HepG2 (cell line): ENCODE data around the gene EGLN2. TPM values are rescaled to one million over a fixed set of nuclear protein-coding genes. Genes with fewer than 3 reads are reported as not detected.
A peak's percentile ranks its signal among the peaks of the same experiment; 100 is the strongest.

Experiments used
- BRCA1 ChIP-seq: sonication (generic); formaldehyde crosslinking; IDR thresholded peaks from 2 replicates; pipeline ENCODE4 v1.4.0; 2020; ENCODE audit warnings: missing genetic modification reagents
- CTCF ChIP-seq: sonication (generic); formaldehyde crosslinking; IDR thresholded peaks from 2 replicates; pipeline ENCODE4 v1.5.0; 2020; ENCODE audit warnings: mild to moderate bottlenecking, missing genetic modification reagents, moderate library complexity
- GTF3A ChIP-seq: sonication (generic); formaldehyde crosslinking; conservative IDR thresholded peaks from 2 replicates; pipeline ENCODE4 v1.4.0; 2020; ENCODE audit warnings: mild to moderate bottlenecking, missing genetic modification reagents
- HDAC1 ChIP-seq: sonication (generic); formaldehyde crosslinking; IDR thresholded peaks from 2 replicates; pipeline ENCODE4 v1.5.1; 2020; ENCODE audit warnings: mild to moderate bottlenecking, missing genetic modification reagents
- HNRNPH1 ChIP-seq: fragments of 200-400 bp; formaldehyde crosslinking; optimal IDR thresholded peaks from 2 replicates; pipeline ENCODE3; 2017; ENCODE audit warnings: mild to moderate bottlenecking, low read depth, low read length
- HOXD1 ChIP-seq: sonication (generic); formaldehyde crosslinking; IDR thresholded peaks from 2 replicates; pipeline ENCODE4 v1.5.0; 2020; ENCODE audit warnings: missing genetic modification reagents
- ISL2 ChIP-seq: sonication (generic); formaldehyde crosslinking; IDR thresholded peaks from 2 replicates; pipeline ENCODE4 v1.5.0; 2020; ENCODE audit warnings: missing genetic modification reagents
- JUND ChIP-seq: sonication (generic); formaldehyde crosslinking; IDR thresholded peaks from 2 replicates; pipeline ENCODE4 v1.8.0; 2022; ENCODE audit warnings: mild to moderate bottlenecking, missing genetic modification reagents
- KLF9 ChIP-seq: IDR thresholded peaks from 2 replicates; pipeline ENCODE4 v1.6.1; 2016; ENCODE audit warnings: low read depth
- NR2C2 ChIP-seq: sonication (generic); formaldehyde crosslinking; IDR thresholded peaks from 2 replicates; pipeline ENCODE4 v1.4.0; 2020; ENCODE audit warnings: missing genetic modification reagents, mild to moderate bottlenecking, moderate library complexity, borderline replicate concordance
- NR2F2 ChIP-seq: IDR thresholded peaks from 2 replicates; pipeline ENCODE4 v1.6.1; 2012; ENCODE audit warnings: low read depth, inconsistent platforms, borderline replicate concordance
- PBX2 ChIP-seq: IDR thresholded peaks from 2 replicates; pipeline ENCODE4 v1.6.1; 2016; ENCODE audit warnings: control low read depth
- RAD21 ChIP-seq: fragments of 450-650 bp; formaldehyde crosslinking; IDR thresholded peaks from 2 replicates; pipeline ENCODE4 v1.5.0; 2020; ENCODE audit warnings: mild to moderate bottlenecking
- USF2 ChIP-seq, 2 experiments: sonication (generic) in 1 of 2; formaldehyde crosslinking in 1 of 2; IDR thresholded peaks; 2 replicates each; pipeline versions ENCODE4 v1.5.1 to v1.6.1; 2011 to 2020; ENCODE audit warnings: borderline replicate concordance in 1 of 2, low read depth in 1 of 2, low read length in 1 of 2, mild to moderate bottlenecking in 1 of 2, missing genetic modification reagents in 1 of 2, moderate library complexity in 1 of 2
- ZFP41 ChIP-seq: sonication (generic); formaldehyde crosslinking; IDR thresholded peaks from 2 replicates; pipeline ENCODE4 v1.4.0; 2020; ENCODE audit warnings: mild to moderate bottlenecking, missing genetic modification reagents, borderline replicate concordance
- ZNF143 ChIP-seq: sonication (generic); formaldehyde crosslinking; IDR thresholded peaks from 2 replicates; pipeline ENCODE4 v1.4.0; 2020; ENCODE audit warnings: missing genetic modification reagents
- ZNF280D ChIP-seq: sonication (generic); formaldehyde crosslinking; IDR thresholded peaks from 2 replicates; pipeline ENCODE4 v1.5.1; 2020; ENCODE audit warnings: mild to moderate bottlenecking, missing genetic modification reagents
- ZNF329 ChIP-seq: sonication (generic); formaldehyde crosslinking; IDR thresholded peaks from 2 replicates; pipeline ENCODE4 v1.9.0; 2021; ENCODE audit warnings: low read depth, mild to moderate bottlenecking, missing genetic modification reagents
- ZNF362 ChIP-seq: sonication (generic); formaldehyde crosslinking; IDR thresholded peaks from 2 replicates; pipeline ENCODE4 v1.4.0; 2020; ENCODE audit warnings: missing genetic modification reagents, mild to moderate bottlenecking, borderline replicate concordance
- ZZZ3 ChIP-seq: sonication (generic); formaldehyde crosslinking; IDR thresholded peaks from 2 replicates; pipeline ENCODE4 v1.4.0; 2020; ENCODE audit warnings: missing genetic modification reagents, mild to moderate bottlenecking, borderline replicate concordance
- polyA plus RNA-seq, 8 experiments: library from polyadenylated mRNA; depleted of rRNA in 3 of 8; stranded (reverse) in 7 of 8; unstranded in 1 of 8; fragments of >200 nt; fragmentation: Illumina TruSeq in 4 of 8; extraction: Trizol in 4 of 8; gene quantifications; 2 replicates each; pipeline versions ENCODE4 v1.2.1 to v1.2.3, GENCODE V29; 2011 to 2016; ENCODE audit warnings: low read depth in 4 of 8, missing spikeins in 1 of 8, mixed read lengths in 1 of 8; ENCODE audit not compliant: insufficient read depth in 1 of 8
- total RNA-seq, 5 experiments: library from RNA; depleted of rRNA; stranded (reverse); fragments of >200 nt; fragmentation: Illumina TruSeq; extraction: Trizol; gene quantifications; 2 replicates each; pipeline ENCODE4 v1.2.3, GENCODE V29; 2016; ENCODE audit warnings: low read depth in 1 of 5

EGLN2 gene
- total and polyA plus RNA-seq, 2 of the 13 experiments (the other 11 are each of a cell fraction or from before 2014, with no cell fraction given): 16.5 to 40.8 TPM

GRCh38 chr19:40750058-40750873 lies 48.7 kb upstream of the EGLN2 start, which contains the start of gene ACTMAP (continued):
- TF ChIP-seq NR2C2 (CRISPR knock-in tag) (peak; percentile 92), PBX2 (no peak), USF2 (IDR thresholded peaks at IDR 0.05; ENCODE audit: low read depth, low read length) (peak; percentile 100), USF2 (CRISPR knock-in tag; IDR thresholded peaks at IDR 0.05; ENCODE audit: borderline replicate concordance) (peak; percentile 98; the same call in 1 of the 2 replicates), GTF3A (CRISPR knock-in tag) (0 out of 2 replicates have a peak, but pooled peaks have one; percentile 34), HOXD1 (CRISPR knock-in tag) (no peak), NR2F2 (peak; percentile 70), ISL2 (CRISPR knock-in tag) (no peak), ZNF362 (CRISPR knock-in tag) (no peak), ZNF329 (CRISPR knock-in tag) (no peak), ZFP41 (no peak), ZNF143 (no peak), ZZZ3 (CRISPR knock-in tag) (no peak), HDAC1 (CRISPR knock-in tag) (no peak), CTCF (CRISPR knock-in tag) (no peak), RAD21 (CRISPR knock-in tag) (peak; percentile 11; the same call in 1 of the 2 replicates), BRCA1 (CRISPR knock-in tag) (no peak), JUND (CRISPR knock-in tag) (no peak), HNRNPH1 (no peak), KLF9 (CRISPR knock-in tag) (0 out of 2 replicates have a peak, but pooled peaks have one; percentile 40), ZNF280D (CRISPR knock-in tag) (peak; percentile 79; the same call in 1 of the 2 replicates)
